ENCODE results near the gene UBE2E2.

DNA sequence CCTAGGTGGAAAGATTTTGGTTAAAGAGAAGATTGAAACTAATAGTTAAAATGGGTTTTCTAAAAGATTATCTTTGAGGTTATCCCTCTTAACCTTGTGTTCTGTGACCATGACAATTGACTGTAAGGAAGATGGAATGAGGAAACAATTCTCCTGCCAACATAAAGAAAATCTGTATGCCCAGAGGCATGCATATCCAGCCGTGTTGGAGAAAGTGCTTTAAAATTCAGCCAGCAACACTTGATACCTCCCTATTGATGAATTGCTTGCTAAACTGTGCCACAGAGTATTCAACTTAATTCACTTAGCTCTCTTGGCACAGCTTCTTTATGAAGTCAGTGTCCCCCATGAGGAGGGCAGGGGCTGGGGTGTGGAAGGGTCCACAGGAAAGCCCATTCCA, 203.5 kb downstream of the UBE2E2 start:
- TF ChIP-seq, protein P1, sequence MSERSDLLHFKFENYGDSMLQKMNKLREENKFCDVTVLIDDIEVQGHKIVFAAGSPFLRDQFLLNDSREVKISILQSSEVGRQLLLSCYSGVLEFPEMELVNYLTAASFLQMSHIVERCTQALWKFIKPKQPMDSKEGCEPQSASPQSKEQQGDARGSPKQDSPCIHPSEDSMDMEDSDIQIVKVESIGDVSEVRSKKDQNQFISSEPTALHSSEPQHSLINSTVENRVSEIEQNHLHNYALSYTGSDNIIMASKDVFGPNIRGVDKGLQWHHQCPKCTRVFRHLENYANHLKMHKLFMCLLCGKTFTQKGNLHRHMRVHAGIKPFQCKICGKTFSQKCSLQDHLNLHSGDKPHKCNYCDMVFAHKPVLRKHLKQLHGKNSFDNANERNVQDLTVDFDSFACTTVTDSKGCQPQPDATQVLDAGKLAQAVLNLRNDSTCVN (tag by site-specific recombination; optimal IDR thresholded peaks at IDR 0.05), result no peak
- TF ChIP-seq FEZF1 (tag by site-specific recombination; IDR thresholded peaks at IDR 0.05) (no peak), ZNF24 (tag by site-specific recombination; IDR thresholded peaks at IDR 0.05) (no peak), SP3 (tag by site-specific recombination; IDR thresholded peaks at IDR 0.05) (no peak)
- TF ChIP-seq, protein P2, sequence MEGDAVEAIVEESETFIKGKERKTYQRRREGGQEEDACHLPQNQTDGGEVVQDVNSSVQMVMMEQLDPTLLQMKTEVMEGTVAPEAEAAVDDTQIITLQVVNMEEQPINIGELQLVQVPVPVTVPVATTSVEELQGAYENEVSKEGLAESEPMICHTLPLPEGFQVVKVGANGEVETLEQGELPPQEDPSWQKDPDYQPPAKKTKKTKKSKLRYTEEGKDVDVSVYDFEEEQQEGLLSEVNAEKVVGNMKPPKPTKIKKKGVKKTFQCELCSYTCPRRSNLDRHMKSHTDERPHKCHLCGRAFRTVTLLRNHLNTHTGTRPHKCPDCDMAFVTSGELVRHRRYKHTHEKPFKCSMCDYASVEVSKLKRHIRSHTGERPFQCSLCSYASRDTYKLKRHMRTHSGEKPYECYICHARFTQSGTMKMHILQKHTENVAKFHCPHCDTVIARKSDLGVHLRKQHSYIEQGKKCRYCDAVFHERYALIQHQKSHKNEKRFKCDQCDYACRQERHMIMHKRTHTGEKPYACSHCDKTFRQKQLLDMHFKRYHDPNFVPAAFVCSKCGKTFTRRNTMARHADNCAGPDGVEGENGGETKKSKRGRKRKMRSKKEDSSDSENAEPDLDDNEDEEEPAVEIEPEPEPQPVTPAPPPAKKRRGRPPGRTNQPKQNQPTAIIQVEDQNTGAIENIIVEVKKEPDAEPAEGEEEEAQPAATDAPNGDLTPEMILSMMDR (tag by site-specific recombination; IDR thresholded peaks at IDR 0.05), result no peak

Measured in HEK293 (cell line).